Keratinocyte (primary cell): ENCODE measurements around the gene NUAK1.

Experiments
- CTCF ChIP-seq, 3 experiments: IDR thresholded peaks in 1 of 3; conservative IDR thresholded peaks in 1 of 3; optimal IDR thresholded peaks in 1 of 3; 2 replicates in 2 of 3; 3 replicates in 1 of 3; pipeline versions ENCODE3 to v1.5.1; 2011; ENCODE audit warnings: low read length in 3 of 3, mild to moderate bottlenecking in 3 of 3, moderate library complexity in 2 of 3, control low read depth in 1 of 3, inconsistent platforms in 1 of 3; ENCODE audit not compliant: insufficient read depth in 2 of 3; ENCODE audit errors: extremely low read depth in 1 of 3
- EZH2 ChIP-seq: IDR thresholded peaks from one replicate; pipeline ENCODE4 v1.6.1; 2012; ENCODE audit warnings: inconsistent platforms, mild to moderate bottlenecking, low read length, moderate library complexity

GRCh38 chr12:106074706-106075392, 63.9 kb downstream of the NUAK1 start:
- TF ChIP-seq CTCF (optimal IDR thresholded peaks at IDR 0.05 in 1 of 3, IDR thresholded peaks at IDR 0.05 in 1 of 3, conservative IDR thresholded peaks at IDR 0.05 in 1 of 3; ENCODE audit: extremely low read depth in 1 of 3, insufficient read depth in 2 of 3, low read length in 3 of 3) (no peak), EZH2 (no peak)
